GM10266 (cell line): ENCODE measurements around the gene SEMA5B.

Experiments
- DNase-seq: peaks from one replicate; pipeline ENCODE4 v3.0.0; 2012; ENCODE audit errors: extremely low spot score
- TF ChIP-seq, protein P1 (sequence below): IDR thresholded peaks from 2 replicates; pipeline ENCODE4 v1.5.1; 2012; ENCODE audit warnings: mild to moderate bottlenecking, low read depth; ENCODE audit not compliant: control insufficient read depth, insufficient read depth; ENCODE audit errors: missing control alignments

Gene SEMA5B

DNA sequence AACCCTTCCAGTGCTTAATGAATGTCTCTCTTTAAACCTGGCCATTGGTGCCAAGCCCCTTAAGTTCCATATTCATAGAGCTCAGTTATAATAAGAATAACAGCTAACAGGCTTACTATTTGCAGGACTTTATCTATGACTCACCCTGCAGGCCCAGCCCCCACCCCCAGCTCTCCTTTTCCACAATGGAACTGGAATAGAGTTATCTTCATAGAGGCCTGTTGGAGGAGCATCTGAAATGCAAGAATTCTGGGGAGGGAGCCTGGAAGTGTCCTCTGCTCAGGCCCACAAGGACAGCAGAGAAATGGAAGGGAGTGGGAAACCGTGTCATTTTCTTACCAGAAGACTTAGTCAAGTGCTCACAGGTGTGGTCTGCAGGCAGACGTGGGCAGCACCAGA lies 52.8 kb downstream of the SEMA5B start:
- no peak for DNase-seq
- TF ChIP-seq, protein P1, sequence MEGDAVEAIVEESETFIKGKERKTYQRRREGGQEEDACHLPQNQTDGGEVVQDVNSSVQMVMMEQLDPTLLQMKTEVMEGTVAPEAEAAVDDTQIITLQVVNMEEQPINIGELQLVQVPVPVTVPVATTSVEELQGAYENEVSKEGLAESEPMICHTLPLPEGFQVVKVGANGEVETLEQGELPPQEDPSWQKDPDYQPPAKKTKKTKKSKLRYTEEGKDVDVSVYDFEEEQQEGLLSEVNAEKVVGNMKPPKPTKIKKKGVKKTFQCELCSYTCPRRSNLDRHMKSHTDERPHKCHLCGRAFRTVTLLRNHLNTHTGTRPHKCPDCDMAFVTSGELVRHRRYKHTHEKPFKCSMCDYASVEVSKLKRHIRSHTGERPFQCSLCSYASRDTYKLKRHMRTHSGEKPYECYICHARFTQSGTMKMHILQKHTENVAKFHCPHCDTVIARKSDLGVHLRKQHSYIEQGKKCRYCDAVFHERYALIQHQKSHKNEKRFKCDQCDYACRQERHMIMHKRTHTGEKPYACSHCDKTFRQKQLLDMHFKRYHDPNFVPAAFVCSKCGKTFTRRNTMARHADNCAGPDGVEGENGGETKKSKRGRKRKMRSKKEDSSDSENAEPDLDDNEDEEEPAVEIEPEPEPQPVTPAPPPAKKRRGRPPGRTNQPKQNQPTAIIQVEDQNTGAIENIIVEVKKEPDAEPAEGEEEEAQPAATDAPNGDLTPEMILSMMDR = no peak

DNA sequence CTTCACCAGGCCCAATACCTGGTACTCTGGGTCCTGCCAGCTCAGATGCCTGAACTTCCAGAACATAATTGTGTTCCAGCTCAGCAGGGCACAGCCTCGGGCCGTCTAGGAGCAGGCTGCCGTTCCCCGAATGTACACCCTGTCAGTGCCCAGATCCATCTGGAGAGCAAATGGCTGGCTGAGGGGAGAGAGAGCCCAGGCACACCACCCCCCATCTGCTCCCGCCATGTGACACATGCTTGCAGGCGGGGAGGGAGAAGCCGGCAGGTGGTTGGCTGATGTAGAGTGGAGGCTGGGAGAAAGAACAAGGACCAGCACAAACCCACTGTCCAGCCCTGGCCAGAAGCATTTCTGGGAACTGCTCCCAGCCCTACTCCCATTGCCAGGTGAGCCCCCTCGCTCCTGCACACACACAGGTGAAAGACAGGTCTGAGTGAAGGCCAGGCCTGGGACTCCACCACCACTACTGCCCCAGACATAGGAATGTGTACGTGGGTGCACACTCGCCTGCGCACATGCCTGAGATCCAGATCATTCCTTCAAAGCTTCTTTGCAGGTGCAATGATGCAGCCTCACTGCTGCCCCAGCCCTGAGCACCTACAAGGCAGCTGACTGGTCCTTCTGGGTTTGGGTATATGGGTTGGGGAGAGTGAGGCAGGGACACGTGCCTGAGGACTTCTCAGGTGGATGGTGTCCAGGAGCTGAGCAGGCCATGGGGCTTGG lies 53.5 kb downstream of the SEMA5B start:
- TF ChIP-seq, protein P1 = no peak
- no peak for DNase-seq

DNA sequence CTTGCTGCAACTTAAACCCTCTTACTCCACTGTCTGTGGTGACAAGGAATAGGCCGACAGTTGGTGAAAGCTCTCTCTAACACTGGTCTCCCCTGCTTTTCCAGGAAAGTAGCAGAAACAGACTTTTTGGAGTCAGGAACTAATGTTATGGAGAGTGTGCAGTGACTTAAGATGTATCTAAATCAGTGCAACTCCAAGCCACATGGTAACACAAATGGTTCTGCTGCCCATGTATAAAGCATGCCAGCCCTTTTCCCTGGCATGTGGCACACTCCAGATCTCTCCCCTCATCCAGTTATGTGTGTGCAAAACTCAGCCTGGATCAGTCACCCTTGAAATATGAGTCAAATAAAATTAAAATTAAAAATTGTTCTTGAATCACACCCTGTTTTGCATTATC lies 55.4 kb downstream of the SEMA5B start:
- DNase-seq = no peak
- TF ChIP-seq, protein P1 = no peak

DNA sequence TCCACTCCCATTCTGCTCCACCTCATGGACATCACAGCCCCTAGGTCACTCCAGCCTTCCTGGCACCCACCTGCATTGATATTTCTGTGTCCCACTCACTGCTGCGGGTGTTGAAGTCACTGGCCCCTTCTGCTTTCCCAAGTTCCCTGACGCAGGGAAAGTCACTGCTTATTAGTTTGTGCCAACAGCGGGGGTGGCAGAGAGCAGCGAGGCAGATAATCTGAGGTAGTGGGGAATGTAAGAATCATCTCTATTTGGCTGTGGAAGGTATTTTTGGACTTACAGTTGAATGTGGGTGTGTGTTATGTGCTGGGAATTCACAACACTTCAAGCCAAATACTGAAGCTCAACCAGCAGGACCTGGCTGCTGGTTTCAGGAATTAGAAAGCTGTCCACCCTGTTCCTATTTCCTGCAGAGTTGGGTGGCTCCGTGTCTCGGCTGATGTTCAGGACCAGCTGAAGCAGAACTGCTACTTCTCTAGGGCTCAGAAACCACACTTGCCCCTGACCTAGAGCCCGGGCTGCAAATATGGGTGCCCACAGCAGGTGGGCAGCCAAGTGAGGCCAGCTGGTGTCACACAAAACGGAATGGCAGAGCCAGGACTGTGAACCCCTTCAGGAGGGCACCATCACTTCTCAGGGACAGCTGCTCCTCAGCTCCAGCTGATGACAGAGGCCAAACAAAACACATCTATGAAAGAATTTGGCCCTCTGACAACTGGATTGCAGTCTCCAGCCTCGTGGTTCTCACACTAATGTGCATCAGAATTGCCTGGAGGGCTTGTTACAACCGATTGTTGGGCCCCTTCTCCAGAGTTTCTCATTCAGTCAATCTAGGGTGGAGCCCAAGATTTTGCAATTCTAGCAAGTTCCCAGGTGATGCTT lies 57.7 kb downstream of the SEMA5B start:
- TF ChIP-seq, protein P1 = no peak

DNA sequence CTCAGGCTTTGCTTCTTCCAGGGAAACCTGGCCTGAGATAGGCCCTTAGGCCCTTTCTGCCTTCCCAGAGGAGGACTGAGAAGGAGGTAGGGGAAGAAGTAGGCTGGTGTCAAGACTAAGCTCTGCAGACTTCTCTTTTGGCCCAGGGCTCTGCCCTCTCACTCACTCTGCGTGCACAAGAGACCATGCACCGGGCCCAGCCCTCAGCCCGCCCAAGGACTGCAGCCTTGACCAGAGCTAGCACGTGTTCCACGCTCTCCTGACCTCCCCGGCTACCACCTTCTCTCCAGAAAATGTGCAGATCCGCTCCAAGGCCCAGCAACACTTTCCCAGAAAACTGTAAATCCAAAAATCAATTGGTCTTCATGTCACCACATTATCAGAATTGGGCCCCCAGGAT lies 59.8 kb downstream of the SEMA5B start:
- TF ChIP-seq, protein P1 = no peak
- DNase-seq = no peak

More for the DNA sequence above, 57.7 kb downstream of the SEMA5B start:
- no peak for DNase-seq

DNA sequence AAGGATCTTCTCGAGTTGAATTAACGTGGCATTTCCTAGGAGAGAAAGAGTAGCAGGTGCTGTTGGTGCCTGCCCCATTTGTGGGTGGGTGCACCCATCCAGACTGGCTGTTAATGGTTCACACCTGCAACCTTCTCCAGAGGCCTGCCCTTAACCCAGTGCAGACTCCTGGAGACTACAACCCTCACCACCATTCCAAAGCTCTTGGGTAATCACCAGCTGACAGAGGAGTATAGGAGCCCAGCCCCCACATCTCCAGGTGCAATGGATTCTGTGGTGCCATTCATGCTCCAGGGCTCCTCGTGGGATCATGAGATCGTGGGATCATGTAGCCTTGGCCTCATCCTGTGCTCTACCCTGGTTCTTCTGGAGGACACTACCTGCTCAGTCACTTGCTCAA lies 60.2 kb downstream of the SEMA5B start:
- TF ChIP-seq, protein P1 = no peak
- DNase-seq = no peak

DNA sequence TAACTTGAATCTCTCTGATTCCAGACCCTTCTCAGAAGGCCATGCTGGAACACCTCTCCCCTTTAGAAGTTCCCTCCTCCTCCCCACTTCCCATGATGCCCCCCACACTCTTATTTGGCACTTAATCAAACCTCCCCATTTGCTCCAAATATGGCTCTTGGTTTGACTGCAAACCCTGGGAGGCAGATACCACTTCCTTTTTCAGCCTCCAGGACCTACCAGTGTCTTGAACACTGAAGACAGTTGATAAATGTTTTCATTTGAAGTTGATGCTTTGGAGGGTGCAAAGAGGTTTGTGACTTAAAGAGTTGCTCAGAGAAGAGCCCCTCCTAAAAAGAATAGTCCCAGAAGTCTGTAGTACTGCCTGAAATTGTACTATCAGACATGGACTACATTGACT lies 61.5 kb downstream of the SEMA5B start:
- no peak for DNase-seq
- TF ChIP-seq, protein P1 = no peak
